Measurements from ENCODE around the gene ANO5. TPM values are rescaled to one million over a fixed set of nuclear protein-coding genes. Genes with fewer than 3 reads are reported as not detected.
A peak's percentile ranks its signal among the peaks of the same experiment; 100 is the strongest.

The ANO5 gene
- total RNA-seq, 1 donor from 2014 or later = 3.9 TPM

DNA sequence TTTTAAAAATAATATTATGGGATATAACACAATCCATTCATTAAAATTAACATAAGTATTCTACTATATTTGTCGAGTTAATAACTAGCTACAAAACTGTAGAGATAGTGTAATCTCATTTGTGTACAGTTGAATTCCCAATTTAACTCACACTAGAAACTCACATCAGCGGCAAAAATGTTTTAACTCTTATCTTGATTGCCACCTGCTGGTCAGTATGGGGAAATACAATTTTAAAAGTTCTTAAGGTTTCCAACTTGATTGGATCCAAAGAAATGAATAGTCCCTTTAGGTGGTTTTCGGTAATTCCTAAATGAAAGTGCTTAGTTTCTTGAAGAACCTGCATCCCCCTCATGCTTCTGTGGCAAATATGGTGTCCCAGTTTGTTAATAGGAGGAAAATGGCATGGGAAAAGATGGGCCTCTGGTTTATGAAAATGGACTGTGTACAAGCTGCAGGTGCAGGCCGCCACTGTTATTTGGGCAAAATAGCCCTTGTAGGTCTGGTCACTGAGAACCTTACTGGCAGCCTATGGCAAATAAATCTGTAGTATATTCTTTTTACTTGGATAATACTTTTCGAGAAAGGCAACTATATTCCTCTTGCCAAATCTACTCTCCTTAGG lies 111.6 kb downstream of the ANO5 start:
- no peak overlapping the region for H3K27ac Mint-ChIP-seq
- DNase-seq (ENCODE audit: low spot score in 2 of 2, unreplicated experiment in 2 of 2) = no peak
- no peaks in the 10 kb centered on the region for H3K4me1 Mint-ChIP-seq
- peak; percentile 93 for TF ChIP-seq CTCF (IDR thresholded peaks at IDR 0.05; ENCODE audit: unreplicated experiment)
- no peaks in the 10 kb centered on the region for H3K9me3 Mint-ChIP-seq
- H3K36me3 Mint-ChIP-seq = no peaks in the 10 kb centered on the region
- peaks cover 28% of the 10 kb centered on the region for H3K27me3 Mint-ChIP-seq (ENCODE audit: low read depth)
- no peak overlapping the region for H3K4me3 Mint-ChIP-seq

GRCh38 chr11:22317656-22318055 lies 124.8 kb downstream of the ANO5 start:
- Mint-ChIP-seq H3K4me1 (no peaks in the 10 kb centered on the region), H3K36me3 (no peaks in the 10 kb centered on the region), H3K9me3 (no peaks in the 10 kb centered on the region), H3K27ac (no peak overlapping the region), H3K27me3 (ENCODE audit: low read depth) (peaks cover 8% of the 10 kb centered on the region), H3K4me3 (no peak overlapping the region)
- DNase-seq (ENCODE audit: low spot score in 2 of 2, unreplicated experiment in 2 of 2) = no peak
- no peak for TF ChIP-seq CTCF (IDR thresholded peaks at IDR 0.05; ENCODE audit: unreplicated experiment)

GRCh38 chr11:22331771-22332170 lies 138.9 kb downstream of the ANO5 start:
- no peak overlapping the region for H3K4me3 Mint-ChIP-seq
- TF ChIP-seq CTCF (IDR thresholded peaks at IDR 0.05; ENCODE audit: unreplicated experiment) = no peak
- H3K27me3 Mint-ChIP-seq (ENCODE audit: low read depth) = peaks cover 23% of the 10 kb centered on the region
- no peaks in the 10 kb centered on the region for H3K36me3 Mint-ChIP-seq
- no peaks in the 10 kb centered on the region for H3K4me1 Mint-ChIP-seq
- H3K27ac Mint-ChIP-seq = no peak overlapping the region
- DNase-seq (ENCODE audit: low spot score in 2 of 2, unreplicated experiment in 2 of 2) = no peak
- no peaks in the 10 kb centered on the region for H3K9me3 Mint-ChIP-seq

Other genes with a start within 250 kb of the ANO5 start
- gene SLC17A6, start 145.3 kb downstream of the ANO5 start, total RNA-seq = not detected in 3 replicates